ENCODE results near the gene GLDN.
"Not testable (repeated sequence)": the region's sequence is repeated elsewhere in the genome, so short reads cannot be mapped to it uniquely, and the experiment has no call there.

GLDN gene

DNA sequence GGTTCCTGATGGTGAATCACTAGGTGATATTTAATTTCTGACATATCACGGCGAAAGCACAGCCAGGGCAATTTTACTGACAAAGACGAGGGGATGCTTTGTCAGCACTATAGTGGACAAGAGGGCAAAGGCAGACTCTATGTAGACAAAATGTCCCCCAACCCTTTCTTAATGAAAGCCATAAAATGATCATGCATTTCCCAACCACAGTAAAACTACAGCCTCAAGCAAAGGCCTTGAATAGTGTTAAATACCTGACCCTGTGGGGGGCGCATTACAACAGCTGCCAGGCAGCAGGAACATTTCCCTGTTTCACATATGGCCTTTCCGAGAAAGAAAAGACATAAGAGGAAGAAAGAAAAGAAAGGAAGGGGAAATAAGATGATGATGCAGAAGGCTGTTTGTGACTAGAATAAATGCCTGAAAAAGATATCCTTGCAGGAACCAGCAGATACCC is 49.5 kb downstream of the GLDN start:
- no peak for DNase-seq

DNA sequence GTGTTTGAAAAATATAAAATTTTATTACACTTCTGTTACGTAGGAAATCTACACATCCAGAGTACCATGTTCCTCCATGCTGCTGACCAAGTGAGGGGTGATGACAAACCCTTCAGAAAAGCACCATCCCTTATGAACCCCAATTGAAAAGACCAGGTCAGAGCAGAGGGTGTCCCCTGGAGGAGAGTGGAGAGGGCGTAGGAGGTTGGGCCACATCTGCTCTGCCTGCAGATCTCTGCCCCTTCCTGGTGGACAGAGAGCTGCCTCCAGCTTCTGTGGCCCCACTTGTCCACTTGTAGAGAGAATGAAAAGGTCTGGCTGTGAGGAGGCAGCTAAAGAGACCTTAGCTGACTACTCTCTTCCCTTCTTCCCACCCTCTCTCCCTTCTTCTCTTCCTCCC is 55.5 kb downstream of the GLDN start:
- no peak for DNase-seq

DNA sequence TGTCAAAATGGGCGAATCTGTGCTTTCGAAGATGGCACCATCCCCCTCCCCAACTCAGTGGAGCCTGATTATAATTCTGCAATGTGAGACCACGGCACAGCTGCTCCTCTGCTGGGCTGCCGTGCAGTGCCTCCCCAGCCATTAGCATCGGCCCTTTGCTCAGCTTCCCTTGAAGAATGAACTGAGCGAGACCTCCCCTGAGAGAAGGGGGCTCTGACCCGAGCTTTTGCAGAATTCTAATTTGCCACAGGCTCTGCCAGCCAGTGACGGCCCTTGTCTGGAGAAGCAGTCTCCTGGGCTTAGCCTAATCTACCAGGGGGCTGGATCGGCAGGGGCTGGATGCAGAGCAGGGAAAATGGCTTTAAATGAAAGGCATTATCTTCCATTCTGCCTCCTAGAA is 57.2 kb downstream of the GLDN start:
- no peak for DNase-seq

DNA sequence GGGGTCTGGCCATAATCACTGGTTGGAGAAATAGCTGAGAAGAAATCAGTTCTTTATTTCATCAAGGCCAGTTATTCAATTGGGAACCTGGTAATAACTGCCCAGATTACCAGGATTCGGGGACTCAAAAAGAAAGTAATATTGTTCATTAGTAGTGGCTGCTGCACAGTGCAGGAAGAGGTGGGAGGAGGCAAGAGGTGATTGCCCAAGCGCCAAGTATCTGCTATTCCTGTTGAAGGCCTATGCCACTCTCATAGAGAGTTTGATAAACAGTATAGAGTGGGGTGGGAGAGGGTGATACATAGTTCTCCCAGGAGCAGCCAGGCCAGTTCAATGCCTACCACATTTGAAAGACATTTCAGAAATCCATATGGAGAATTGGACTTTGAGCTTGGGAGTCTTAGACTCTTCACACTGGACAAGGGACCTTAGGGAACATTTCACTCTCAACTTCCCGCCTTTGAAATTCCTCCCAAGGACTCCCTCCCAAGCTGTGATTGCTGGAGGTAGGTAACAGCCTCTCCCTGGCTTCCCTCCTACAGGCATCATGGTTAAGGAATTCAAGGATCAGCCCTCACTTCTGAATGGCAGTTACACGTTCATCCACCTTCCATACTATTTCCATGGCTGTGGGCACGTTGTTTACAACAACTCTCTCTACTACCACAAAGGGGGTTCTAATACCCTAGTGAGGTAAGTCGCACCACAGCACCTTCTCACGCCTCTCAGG is 59.8 kb downstream of the GLDN start:
- no peak for DNase-seq

DNA sequence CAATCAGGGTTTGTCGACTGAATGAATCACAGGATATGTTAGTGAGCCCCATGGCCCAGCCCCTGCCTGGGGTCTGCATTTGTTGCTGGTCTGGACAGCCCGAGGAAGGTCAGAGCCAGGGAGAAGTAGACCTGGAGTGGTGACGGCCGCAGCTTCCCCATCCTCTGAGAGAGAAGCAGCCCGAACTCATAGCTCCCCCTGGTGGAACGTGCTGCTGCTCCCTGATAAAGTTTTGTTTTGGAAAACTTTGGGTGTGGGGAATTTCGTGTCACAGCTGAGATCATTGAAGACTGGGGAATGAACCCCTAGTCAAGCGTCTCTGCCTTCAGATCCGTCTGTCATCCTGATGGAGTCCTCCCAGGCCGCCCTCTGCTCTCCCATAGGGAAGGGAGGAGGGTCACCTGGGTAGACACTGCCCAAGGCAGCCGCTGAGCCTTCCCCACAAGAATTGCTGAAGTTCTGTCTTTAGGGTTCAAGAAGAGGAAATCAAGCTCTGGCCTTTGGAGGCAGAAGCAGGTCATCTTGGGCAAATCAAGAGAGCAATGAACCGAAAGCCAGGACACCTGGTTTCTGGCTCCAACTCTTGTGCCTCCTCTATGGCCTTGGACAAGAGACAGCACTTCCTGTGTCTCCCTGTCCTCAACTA is 60.5 kb downstream of the GLDN start:
- no peak for DNase-seq

DNA sequence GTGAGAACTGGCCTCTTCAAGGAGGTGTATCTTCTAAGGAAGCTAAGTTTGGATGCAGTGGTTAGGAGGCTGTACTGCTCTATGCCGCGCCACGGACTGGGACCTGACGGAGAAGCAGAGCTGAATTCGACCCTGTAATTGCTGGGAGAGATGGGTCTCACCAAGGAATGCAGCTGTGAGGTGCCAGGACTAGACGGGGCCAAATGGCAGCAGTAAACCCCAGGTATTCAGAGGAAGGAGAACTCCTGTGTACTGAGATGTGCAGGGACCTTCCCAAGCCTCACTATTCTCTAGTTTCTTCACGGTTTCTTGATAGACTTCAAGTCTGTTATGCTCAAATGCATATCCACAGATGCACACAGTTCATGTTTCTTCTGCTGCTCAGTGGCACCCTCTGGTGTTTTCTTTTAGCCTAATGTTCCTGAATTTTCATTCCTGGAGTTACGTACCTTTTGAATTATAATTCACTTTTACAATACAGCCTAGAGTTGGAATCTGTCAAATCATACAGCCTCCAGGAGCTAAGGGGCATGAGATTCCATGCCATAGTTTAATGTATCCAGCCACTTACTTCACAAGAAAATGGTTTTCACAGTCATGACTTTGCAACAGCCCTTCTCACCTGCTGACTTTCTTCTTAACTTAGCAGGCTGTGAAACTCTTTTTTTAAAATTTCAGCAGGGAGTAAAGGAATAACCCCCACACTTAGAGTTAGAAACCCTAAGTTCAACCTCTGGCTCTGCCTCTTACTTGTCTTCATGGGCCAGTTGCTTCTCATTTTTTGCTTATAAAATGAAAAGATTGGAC is 61.8 kb downstream of the GLDN start:
- no peak for DNase-seq

DNA sequence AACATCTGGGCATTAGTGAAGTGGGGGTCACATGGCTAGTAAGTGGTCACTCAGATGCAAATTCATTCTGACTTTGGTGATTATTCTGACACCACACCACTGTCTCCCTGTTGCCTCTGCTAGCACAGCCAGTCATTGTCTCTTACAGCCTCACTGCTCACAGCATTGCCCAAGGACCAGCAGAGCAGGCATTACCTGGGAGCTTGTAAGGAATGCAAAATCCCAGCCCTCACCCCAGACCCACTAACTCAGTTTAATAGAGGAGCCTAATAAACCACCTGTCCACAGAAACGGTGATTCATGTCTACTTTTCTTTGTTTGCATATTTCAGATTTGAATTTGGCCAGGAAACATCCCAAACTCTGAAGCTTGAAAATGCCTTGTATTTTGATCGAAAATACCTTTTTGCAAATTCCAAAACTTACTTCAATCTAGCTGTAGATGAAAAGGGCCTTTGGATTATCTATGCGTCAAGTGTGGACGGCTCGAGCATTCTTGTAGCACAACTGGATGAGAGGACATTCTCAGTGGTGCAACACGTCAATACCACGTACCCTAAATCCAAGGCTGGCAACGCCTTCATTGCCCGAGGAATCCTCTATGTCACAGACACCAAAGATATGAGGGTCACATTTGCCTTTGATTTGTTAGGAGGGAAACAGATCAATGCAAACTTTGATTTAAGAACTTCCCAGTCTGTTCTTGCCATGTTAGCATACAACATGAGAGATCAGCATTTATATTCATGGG is 62.7 kb downstream of the GLDN start:
- no peak for DNase-seq

DNA sequence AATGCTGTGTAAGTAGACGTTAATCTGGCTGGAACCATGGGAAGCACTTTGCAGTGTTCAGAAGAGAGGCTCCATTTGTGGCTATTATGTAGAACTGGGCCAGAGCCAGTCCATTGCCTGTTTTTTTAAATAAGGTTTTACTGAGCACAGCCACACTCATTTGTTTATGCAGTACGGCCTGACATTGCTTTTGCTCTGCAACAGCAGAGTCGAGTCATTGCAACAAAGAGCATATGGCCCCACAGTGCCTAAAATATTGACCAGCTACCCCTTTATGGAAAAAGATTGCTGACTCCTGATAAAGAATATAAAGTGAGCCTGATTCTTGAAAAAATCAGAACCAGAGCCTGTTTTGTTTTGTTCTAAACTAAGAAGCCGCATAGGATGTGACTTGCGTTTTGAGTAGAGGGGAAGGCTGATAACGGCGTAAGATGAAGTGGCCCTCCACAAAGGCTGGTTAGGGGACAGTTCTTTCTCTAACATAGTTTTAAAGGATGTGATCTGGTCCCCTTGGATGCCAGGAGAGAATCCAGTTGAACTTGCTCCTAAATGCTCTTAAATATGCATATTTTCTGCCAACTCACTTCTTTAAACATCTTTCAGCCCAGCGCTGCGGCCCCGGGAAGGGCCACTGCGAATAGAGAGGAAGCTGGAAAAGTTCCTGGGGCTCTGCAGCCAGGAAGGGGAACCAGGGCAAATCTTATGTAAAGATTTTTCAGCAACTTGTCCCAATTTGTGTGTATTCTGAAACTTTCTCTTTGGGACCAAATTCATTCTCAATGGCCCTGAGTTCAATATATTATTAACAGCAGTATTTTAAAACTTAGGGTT is 64.5 kb downstream of the GLDN start:
- no peak for DNase-seq

DNA sequence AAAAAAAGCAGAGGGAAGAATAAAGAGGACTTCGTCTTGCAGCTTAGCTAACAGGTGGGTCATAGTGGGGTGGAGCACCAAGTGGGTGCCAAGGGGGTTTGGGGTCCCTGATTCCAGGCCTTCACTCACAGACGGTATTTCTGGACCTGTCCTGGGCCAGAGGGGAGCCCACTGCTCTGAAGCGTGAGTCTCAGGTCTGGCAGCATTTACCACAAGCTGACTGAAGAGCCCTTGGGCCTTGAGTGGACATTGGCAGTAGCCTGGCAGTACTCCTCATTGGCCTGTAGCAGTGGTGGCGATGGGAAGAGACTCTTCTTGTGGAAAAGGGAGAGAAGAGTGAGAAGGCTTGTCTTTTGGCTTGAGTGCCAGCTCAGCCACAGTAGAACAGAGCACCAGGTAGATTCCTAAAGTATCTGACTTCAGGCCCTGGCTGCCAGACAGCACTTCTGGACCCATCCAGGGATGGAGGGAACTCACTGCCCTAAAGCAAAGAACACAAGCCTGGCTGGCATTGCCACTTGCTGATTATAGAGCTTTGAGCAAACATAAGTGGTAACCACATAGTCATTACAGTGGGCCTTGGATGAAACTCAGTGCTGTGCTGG is 72.9 kb downstream of the GLDN start:
- no peak for DNase-seq

DNA sequence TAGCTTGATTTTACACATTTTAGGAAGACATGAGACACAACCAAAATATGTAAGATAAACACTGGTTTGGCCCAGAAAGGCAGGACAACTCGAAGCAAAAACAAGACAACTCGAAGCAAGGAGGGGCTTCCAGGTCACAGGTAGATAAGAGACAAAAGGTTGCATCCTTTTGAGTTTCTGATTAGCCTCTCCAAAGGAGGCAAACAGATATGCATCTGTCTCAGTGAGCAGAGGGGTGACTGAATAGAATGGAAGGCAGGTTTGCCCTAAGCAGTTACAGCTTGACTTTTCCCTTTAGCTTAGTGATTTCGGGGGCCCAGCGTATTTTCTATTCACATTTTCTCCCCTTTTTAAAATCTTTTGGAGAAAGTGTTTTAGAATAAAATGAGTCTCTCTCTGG is 74.7 kb downstream of the GLDN start:
- no peak for DNase-seq

DNA sequence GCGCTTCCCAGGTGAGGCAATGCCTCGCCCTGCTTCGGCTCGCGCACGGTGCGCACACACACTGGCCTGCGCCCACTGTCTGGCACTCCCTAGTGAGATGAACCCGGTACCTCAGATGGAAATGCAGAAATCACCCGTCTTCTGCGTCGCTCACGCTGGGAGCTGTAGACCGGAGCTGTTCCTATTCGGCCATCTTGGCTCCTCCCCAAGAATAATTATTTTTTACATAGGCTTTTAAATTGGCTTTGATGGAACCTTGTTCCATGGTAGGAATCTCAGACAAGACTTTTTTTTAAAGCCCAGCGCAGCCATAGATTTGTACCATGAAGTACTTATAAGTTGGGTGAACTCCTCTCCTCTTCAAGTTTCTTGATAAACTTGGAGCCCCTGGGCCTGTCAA is 81.6 kb downstream of the GLDN start:
- DNase-seq, result not testable (repeated sequence)

DNA sequence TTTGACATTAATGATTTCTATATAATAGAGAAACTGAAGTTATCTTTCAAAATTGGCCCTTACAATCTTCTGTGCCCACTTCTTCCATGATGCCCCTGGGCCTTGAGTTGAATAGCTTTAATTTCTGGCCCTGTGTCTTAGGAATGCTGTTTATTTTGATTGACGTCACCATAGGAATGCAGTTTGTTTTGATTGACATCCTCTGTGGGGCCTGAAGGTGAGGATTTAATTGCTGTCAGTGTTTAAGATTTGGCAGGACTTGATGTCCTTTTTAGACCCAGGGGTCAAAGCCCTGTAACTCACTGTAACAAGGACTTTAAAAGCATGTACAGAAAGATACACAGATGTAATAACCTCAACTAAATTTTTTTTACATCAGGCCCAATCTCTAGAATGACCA is 83.3 kb downstream of the GLDN start:
- no peak for DNase-seq

DNA sequence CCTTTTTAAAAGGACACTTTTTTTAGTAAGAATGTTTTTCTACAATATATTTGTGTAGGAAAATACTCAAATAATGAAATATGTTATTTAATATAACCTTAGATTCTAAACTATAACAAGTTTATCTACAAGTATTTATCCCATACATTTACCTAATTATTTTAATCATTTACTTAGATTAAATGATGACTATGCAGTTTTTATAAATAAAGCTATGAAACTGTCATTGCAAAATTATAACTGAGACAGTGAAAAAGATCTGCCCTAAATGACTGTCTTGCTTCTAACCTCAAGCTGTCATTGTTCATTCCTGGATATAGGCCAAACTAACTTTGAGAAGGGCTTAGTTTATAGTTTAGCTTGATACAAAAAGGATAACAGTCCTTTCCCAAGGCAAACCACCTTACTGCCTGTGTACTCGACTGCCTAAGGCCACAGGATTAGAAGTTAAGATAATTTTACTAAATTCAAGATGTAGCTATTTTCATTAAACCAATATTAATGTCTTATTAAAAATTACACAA is 84.1 kb downstream of the GLDN start:
- DNase-seq, result no peak

DNA sequence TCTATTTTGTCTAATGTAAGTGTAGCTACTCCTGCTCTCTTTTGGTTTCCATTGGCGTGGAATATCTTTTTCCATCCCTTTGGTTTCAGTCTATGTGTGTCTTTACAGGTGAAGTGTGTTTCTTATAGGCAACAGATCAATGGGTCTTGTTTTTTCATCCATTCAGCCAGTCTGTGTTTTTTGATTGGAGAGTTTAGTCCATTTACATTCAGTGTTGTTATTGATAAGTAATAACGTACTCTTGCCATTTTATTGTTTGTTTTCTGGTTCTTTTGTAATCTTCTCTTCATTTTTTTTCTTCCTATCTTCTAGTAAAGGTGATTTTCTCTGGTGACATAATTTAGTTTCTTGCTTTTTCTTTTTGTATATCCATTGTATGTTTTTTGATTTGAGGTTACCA is 97.1 kb downstream of the GLDN start:
- DNase-seq, result no peak

DNA sequence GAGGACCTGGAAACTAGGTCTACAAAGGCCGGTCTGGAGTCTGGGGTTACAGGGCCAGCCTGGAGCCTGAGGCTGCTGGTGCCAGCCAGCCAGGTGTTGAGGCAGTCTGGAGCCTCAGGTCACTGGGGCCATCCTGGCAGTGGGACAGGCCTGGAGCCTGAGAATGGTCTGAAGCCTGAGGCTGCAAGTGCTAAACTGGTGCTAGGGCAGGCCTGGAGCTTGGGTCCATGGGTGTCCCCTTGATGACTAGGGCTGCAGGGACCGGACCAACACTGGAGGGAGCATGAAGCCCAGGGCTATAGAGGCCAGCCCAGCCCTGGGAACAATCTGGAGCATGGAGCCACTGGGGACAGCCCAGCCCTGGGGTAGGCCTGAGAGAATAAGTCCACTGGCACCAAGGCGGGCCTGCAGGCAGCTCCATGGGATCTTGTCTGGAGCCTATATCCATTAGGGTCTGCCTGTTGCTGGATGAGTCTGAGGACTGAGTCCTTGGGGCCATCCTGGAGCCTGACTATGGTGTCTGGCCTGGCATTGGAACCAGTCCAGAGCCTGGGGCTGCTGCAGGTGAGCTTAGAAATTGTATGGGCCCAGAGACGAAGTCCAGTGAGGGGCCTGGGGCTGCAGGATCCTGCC is 101.9 kb downstream of the GLDN start:
- no peak for DNase-seq

DNA sequence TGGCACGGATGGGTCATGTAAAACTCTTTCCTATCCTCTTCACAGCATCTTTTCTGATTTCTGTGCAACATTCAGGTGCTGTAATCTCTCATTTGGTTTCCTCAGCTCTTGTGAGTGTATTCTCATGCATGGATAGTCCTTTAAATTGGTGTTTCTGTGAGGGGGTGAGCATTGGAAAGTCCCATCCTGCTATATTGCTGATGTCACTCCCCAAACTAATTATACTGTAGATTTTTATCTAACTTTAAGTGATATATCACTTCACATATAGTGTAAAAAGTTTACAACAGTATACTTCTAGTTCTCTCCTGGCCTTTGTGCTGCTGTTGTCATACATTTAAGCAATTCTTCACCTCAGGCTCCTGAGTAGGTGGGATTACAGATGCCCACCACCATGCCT is 102.7 kb downstream of the GLDN start:
- no peak for DNase-seq

DNA sequence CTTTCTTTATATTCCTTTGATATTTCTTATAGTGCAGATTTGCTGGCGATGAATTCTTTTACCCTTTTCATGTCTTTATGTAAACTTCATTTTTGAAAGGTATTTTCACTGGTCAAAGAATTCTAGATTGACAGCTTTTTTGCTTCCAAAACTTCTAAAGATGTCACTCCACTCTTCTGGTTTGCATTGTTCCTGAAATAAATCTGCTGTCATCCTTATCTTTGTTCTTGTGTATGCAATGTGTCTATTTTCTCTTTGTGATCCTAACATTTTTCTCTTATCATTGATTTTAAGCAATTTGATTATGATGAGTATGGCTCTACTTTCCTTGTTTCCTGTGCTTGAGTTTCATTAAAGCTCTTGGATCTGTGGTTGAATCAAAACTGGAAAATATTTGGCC is 103.4 kb downstream of the GLDN start:
- DNase-seq, result no peak

DNA sequence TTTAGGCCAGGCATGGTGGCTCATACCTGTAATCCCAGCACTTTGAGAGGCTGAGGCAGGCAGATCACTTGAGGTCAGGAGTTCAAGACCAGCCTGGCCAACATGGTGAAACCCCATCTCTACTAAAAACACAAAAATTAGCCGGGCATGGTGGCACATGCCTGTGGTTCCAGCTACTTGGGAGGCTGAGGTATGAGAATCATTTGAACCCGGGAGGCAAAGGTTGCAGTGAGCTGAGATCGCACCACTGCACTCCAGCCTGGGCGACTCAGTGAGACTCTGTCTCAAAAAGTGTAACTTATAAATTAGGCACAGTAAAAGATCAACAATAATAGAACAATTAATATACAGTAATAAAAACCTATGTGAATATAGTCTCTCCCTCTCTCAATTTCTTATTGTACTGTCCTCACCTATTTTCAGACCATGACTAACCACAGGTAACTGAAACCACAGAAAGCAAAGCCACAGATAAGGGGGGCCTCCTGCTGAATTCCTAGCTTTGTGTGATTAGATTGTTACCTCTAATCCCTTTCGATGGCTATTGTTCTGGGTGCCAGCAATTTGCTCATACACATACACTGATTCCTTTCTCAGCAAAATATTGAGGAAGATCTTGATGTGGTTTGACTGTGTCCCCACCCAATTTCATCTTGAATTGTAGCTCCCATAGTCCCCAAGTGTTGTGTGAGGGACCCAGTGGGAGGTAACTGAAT is 104.7 kb downstream of the GLDN start:
- DNase-seq, result not testable (repeated sequence)

DNA sequence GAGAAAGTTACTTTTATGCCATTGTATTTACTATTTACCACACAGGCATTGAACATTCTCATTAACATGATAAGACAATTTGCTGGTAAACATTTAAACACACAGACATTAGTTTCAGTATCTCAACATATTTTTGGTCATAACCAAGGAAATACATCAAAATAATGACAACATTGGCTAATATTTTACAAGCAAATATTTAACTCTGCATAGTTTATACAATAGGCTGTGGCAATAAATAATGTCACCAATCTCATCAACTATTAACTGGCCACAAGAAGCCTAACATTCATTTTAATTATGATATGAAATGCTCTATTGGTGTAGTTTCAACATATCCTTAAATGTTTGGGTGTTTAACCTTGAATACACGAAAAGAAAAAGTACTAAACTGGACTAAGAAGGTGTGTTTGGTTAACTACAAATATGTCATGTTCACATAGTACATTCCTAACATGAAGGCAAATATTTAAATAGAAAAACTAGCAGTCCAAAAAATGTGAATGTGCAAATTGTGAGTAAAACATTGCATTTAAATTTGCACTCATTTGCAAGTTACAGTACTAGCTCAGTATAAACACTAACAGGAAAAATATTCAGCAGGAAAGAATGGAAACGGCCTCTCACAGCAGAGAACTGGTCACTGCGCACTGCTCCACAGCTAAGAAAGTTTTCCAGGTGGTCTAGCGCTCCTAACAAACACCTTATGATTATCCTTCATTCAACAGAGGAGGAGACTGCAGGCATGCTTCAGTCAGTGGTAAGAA is 106.6 kb downstream of the GLDN start:
- no peak for DNase-seq

Data from CD4-positive, alpha-beta T cell treated with Interferon gamma for 1 hour (primary cell).